ENCODE measurements around the gene SH3RF3. TPM values are rescaled to one million over a fixed set of nuclear protein-coding genes. Genes with fewer than 3 reads are reported as not detected.
A peak's percentile ranks its signal among the peaks of the same experiment; 100 is the strongest.

The SH3RF3 gene
- total and polyA plus RNA-seq, 10 of the 15 experiments (the other 5 are each of a cell fraction or from before 2014, with no cell fraction given): 0.08 to 8.8 (median 2.3) TPM

DNA sequence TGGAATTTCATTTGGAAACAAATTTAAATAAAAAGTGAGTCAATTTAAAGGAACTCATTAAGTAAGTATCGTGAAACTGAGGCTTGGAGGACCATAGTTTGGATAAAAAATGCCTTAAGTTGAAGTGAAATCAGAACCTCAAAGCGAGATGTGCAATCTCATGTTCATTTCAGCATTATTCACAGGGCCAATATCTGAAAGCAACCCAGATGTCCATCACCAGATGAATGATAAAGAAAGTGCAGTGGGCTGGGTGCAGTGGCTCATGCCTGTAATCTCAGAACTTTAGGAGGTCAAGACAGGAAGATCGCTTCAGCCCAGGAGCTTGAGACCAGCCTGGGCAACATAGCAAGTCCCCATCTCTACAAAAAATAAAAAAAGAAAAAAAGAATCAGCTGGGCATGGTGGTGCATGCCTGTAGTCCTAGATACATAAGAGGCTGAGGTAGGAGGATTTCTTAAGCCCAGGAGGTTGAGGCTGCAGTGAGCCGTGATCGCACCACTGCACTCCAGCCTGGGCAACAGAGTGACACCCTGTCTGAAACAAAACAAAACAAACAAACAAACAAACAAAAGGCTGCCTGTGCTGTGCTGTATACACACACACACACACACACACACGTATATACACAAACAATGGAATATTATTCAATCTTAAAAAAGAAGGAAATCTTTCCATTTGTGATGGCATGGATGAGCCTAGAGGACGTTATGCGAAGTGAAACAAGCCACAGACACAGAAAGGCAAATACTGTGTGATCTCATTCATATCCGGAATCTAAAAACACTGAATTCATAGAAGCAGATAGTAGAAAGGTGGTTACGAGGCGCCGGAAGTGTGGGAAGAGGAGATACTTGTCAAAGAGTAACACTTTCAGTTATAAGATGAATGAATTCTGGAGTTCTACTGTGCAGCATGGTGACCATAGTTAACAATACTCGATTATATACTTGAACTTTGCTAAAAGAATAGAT is 14.5 kb downstream of the SH3RF3 start (continued):
- TF ChIP-seq, protein P1, sequence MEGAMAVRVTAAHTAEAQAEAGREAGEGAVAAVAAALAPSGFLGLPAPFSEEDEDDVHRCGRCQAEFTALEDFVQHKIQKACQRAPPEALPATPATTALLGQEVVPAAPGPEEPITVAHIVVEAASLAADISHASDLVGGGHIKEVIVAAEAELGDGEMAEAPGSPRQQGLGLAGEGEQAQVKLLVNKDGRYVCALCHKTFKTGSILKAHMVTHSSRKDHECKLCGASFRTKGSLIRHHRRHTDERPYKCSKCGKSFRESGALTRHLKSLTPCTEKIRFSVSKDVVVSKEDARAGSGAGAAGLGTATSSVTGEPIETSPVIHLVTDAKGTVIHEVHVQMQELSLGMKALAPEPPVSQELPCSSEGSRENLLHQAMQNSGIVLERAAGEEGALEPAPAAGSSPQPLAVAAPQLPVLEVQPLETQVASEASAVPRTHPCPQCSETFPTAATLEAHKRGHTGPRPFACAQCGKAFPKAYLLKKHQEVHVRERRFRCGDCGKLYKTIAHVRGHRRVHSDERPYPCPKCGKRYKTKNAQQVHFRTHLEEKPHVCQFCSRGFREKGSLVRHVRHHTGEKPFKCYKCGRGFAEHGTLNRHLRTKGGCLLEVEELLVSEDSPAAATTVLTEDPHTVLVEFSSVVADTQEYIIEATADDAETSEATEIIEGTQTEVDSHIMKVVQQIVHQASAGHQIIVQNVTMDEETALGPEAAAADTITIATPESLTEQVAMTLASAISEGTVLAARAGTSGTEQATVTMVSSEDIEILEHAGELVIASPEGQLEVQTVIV (IDR thresholded peaks at IDR 0.05; ENCODE audit: borderline replicate concordance, partially characterized antibody): no peak
- TF ChIP-seq ZBED1 (IDR thresholded peaks at IDR 0.05; ENCODE audit: borderline replicate concordance) (peak; percentile 78; the same call in 1 of the 2 replicates), RELA (IDR thresholded peaks at IDR 0.05; ENCODE audit: borderline replicate concordance, partially characterized antibody) (no peak), RBBP5 (conservative IDR thresholded peaks at IDR 0.05) (no peak), ZSCAN29 (IDR thresholded peaks at IDR 0.05) (no peak), ZNF622 (IDR thresholded peaks at IDR 0.05) (no peak), SMAD1 (IDR thresholded peaks at IDR 0.05; ENCODE audit: low read depth, partially characterized antibody) (no peak), FOXM1 (IDR thresholded peaks at IDR 0.05; ENCODE audit: low read depth, low read length) (peak; percentile 80), TARDBP (IDR thresholded peaks at IDR 0.05; ENCODE audit: borderline replicate concordance) (no peak), RUNX3 (IDR thresholded peaks at IDR 0.05; ENCODE audit: low read length) (peak; percentile 94), RFX5 (IDR thresholded peaks at IDR 0.05; ENCODE audit: low read depth, low read length) (no peak), BMI1 (IDR thresholded peaks at IDR 0.05; ENCODE audit: borderline replicate concordance) (no peak), POLR2A (IDR thresholded peaks at IDR 0.05; ENCODE audit: low read depth, low read length) (no peak), MXI1 (IDR thresholded peaks at IDR 0.05; ENCODE audit: low read depth, low read length) (no peak; the same call in 1 of the 2 replicates), NFIC (IDR thresholded peaks at IDR 0.05; ENCODE audit: low read depth, low read length) (peak; percentile 94), ZNF384 (IDR thresholded peaks at IDR 0.05; ENCODE audit: borderline replicate concordance, low read depth, low read length) (no peak), GATAD2B (conservative IDR thresholded peaks at IDR 0.05; ENCODE audit: low read depth) (no peak)
- TF ChIP-seq, protein P2, sequence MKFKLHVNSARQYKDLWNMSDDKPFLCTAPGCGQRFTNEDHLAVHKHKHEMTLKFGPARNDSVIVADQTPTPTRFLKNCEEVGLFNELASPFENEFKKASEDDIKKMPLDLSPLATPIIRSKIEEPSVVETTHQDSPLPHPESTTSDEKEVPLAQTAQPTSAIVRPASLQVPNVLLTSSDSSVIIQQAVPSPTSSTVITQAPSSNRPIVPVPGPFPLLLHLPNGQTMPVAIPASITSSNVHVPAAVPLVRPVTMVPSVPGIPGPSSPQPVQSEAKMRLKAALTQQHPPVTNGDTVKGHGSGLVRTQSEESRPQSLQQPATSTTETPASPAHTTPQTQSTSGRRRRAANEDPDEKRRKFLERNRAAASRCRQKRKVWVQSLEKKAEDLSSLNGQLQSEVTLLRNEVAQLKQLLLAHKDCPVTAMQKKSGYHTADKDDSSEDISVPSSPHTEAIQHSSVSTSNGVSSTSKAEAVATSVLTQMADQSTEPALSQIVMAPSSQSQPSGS (IDR thresholded peaks at IDR 0.05; ENCODE audit: low read length): peak; percentile 94
- TF ChIP-seq, protein P3, sequence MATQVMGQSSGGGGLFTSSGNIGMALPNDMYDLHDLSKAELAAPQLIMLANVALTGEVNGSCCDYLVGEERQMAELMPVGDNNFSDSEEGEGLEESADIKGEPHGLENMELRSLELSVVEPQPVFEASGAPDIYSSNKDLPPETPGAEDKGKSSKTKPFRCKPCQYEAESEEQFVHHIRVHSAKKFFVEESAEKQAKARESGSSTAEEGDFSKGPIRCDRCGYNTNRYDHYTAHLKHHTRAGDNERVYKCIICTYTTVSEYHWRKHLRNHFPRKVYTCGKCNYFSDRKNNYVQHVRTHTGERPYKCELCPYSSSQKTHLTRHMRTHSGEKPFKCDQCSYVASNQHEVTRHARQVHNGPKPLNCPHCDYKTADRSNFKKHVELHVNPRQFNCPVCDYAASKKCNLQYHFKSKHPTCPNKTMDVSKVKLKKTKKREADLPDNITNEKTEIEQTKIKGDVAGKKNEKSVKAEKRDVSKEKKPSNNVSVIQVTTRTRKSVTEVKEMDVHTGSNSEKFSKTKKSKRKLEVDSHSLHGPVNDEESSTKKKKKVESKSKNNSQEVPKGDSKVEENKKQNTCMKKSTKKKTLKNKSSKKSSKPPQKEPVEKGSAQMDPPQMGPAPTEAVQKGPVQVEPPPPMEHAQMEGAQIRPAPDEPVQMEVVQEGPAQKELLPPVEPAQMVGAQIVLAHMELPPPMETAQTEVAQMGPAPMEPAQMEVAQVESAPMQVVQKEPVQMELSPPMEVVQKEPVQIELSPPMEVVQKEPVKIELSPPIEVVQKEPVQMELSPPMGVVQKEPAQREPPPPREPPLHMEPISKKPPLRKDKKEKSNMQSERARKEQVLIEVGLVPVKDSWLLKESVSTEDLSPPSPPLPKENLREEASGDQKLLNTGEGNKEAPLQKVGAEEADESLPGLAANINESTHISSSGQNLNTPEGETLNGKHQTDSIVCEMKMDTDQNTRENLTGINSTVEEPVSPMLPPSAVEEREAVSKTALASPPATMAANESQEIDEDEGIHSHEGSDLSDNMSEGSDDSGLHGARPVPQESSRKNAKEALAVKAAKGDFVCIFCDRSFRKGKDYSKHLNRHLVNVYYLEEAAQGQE (IDR thresholded peaks at IDR 0.05; ENCODE audit: low read depth, low read length): no peak

Data from GM12878 (cell line).